Activated T-cell treated with anti-CD3 and anti-CD28 coated beads, Interleukin-2, amount 50 U/mL, for 4 hours (primary cell): ENCODE measurements around the gene WNT7A. TPM values are rescaled to one million over a fixed set of nuclear protein-coding genes. Genes with fewer than 3 reads are reported as not detected.

Experiments used
- ATAC-seq, 2 donors: fragments of 200-7000 bp; cut with Tn5 transposase; one replicate each; pipeline ENCODE4 v1.10.0; 2021
- DNase-seq: peaks from one replicate; pipeline ENCODE4 v3.0.0-alpha.2; 2020
- H3K27me3 Mint-ChIP-seq: one replicate; pipeline ENCODE4 v1.8.0; 2021; ENCODE audit warnings: low read depth, mixed read lengths
- H3K36me3 Mint-ChIP-seq: one replicate; pipeline ENCODE4 v1.8.0; 2022; ENCODE audit warnings: mixed read lengths; ENCODE audit not compliant: insufficient read depth
- H3K4me1 Mint-ChIP-seq: one replicate; pipeline ENCODE4 v1.8.0; 2021; ENCODE audit warnings: low read depth, mixed read lengths
- H3K4me3 Mint-ChIP-seq: one replicate; pipeline ENCODE4 v1.8.0; 2021; ENCODE audit warnings: mild to moderate bottlenecking, moderate library complexity, mixed read lengths
- H3K9me3 Mint-ChIP-seq: one replicate; pipeline ENCODE4 v1.8.0; 2021; ENCODE audit warnings: mixed read lengths
- total RNA-seq, 3 donors: library from RNA; stranded (reverse); gene quantifications; one replicate each; pipeline ENCODE4 v1.2.1, GENCODE V29; 2021

Gene WNT7A
- total RNA-seq, 3 donors from 2014 or later = 0.08 to 0.24 (median 0.10) TPM

- Mint-ChIP-seq H3K36me3 (no peaks in the 10 kb centered on the region), H3K27me3 (no peaks in the 10 kb centered on the region), H3K4me3 (no peak overlapping the region), H3K9me3 (no peaks in the 10 kb centered on the region), H3K4me1 (peaks cover 33% of the 10 kb centered on the region)
- no peak for ATAC-seq
- DNase-seq = no peak
Observed at GRCh38 chr3:13891017-13891392, 11.1 kb upstream of the WNT7A start.

GRCh38 chr3:13890377-13891016 lies 10.6 kb upstream of the WNT7A start:
- Mint-ChIP-seq H3K36me3 (no peaks in the 10 kb centered on the region), H3K27me3 (no peaks in the 10 kb centered on the region), H3K4me1 (peaks cover 32% of the 10 kb centered on the region), H3K9me3 (no peaks in the 10 kb centered on the region), H3K4me3 (no peak overlapping the region)
- ATAC-seq (no peak), DNase-seq (peak; percentile 25)

GRCh38 chr3:13888576-13888975 lies 8.7 kb upstream of the WNT7A start:
- no peak for ATAC-seq
- H3K9me3 Mint-ChIP-seq = no peaks in the 10 kb centered on the region
- H3K4me1 Mint-ChIP-seq = peaks cover 24% of the 10 kb centered on the region
- no peak overlapping the region for H3K4me3 Mint-ChIP-seq
- no peaks in the 10 kb centered on the region for H3K36me3 Mint-ChIP-seq
- no peak for DNase-seq
- H3K27me3 Mint-ChIP-seq = peaks cover 10% of the 10 kb centered on the region

GRCh38 chr3:13887495-13888300 lies 7.8 kb upstream of the WNT7A start:
- H3K9me3 Mint-ChIP-seq = no peaks in the 10 kb centered on the region
- ATAC-seq (no peak), DNase-seq (no peak)
- H3K27me3 Mint-ChIP-seq = peaks cover 13% of the 10 kb centered on the region
- no peak overlapping the region for H3K4me3 Mint-ChIP-seq
- no peaks in the 10 kb centered on the region for H3K36me3 Mint-ChIP-seq
- peaks cover 24% of the 10 kb centered on the region for H3K4me1 Mint-ChIP-seq

- no peak overlapping the region for H3K4me3 Mint-ChIP-seq
- ATAC-seq (no peak), DNase-seq (no peak)
- no peaks in the 10 kb centered on the region for H3K9me3 Mint-ChIP-seq
- H3K36me3 Mint-ChIP-seq = no peaks in the 10 kb centered on the region
- H3K4me1 Mint-ChIP-seq = peaks cover 22% of the 10 kb centered on the region
- peaks cover 17% of the 10 kb centered on the region for H3K27me3 Mint-ChIP-seq
Observed at GRCh38 chr3:13886593-13887129, 6.8 kb upstream of the WNT7A start.

GRCh38 chr3:13885704-13886010 lies 5.8 kb upstream of the WNT7A start:
- DNase-seq = no peak
- Mint-ChIP-seq H3K4me1 (peaks cover 13% of the 10 kb centered on the region), H3K27me3 (peaks cover 26% of the 10 kb centered on the region), H3K4me3 (no peak overlapping the region), H3K9me3 (no peaks in the 10 kb centered on the region), H3K36me3 (no peaks in the 10 kb centered on the region)
- ATAC-seq = no peak

GRCh38 chr3:13884851-13885703 lies 5.2 kb upstream of the WNT7A start:
- Mint-ChIP-seq H3K9me3 (no peaks in the 10 kb centered on the region), H3K4me1 (peaks cover 7% of the 10 kb centered on the region), H3K4me3 (no peak overlapping the region), H3K27me3 (peaks cover 26% of the 10 kb centered on the region), H3K36me3 (no peaks in the 10 kb centered on the region)
- peak; percentile 58 to 64 for ATAC-seq
- DNase-seq = peak; percentile 72

- Mint-ChIP-seq H3K27me3 (peaks cover 26% of the 10 kb centered on the region), H3K36me3 (no peaks in the 10 kb centered on the region), H3K4me1 (peaks cover 8% of the 10 kb centered on the region), H3K4me3 (no peak overlapping the region), H3K9me3 (no peaks in the 10 kb centered on the region)
- DNase-seq (no peak), ATAC-seq (no peak)
Observed at GRCh38 chr3:13883681-13884080, 3.8 kb upstream of the WNT7A start.

- ATAC-seq = no peak
- H3K36me3 Mint-ChIP-seq = no peaks in the 10 kb centered on the region
- no peak overlapping the region for H3K4me3 Mint-ChIP-seq
Observed at GRCh38 chr3:13882876-13883275, 3.0 kb upstream of the WNT7A start.

GRCh38 chr3:13881536-13882410 lies 1.9 kb upstream of the WNT7A start:
- no peaks in the 10 kb centered on the region for H3K9me3 Mint-ChIP-seq
- ATAC-seq (no peak), DNase-seq (no peak)
- no peaks in the 10 kb centered on the region for H3K36me3 Mint-ChIP-seq
- peaks cover 33% of the 10 kb centered on the region for H3K27me3 Mint-ChIP-seq
- peaks cover 12% of the 10 kb centered on the region for H3K4me1 Mint-ChIP-seq
- H3K4me3 Mint-ChIP-seq = no peak overlapping the region

More at GRCh38 chr3:13882876-13883275, 3.0 kb upstream of the WNT7A start:
- H3K9me3 Mint-ChIP-seq = no peaks in the 10 kb centered on the region
- H3K4me1 Mint-ChIP-seq = peaks cover 10% of the 10 kb centered on the region
- peaks cover 30% of the 10 kb centered on the region for H3K27me3 Mint-ChIP-seq
- no peak for DNase-seq

- ATAC-seq = no peak
- Mint-ChIP-seq H3K9me3 (no peaks in the 10 kb centered on the region), H3K36me3 (no peaks in the 10 kb centered on the region), H3K4me3 (peak overlapping the region; percentile 59), H3K4me1 (peaks cover 12% of the 10 kb centered on the region), H3K27me3 (peaks cover 33% of the 10 kb centered on the region)
- DNase-seq = no peak
Observed at GRCh38 chr3:13880811-13881156, 913 bp upstream of the WNT7A start.

- peak overlapping the region; percentile 81 for H3K4me3 Mint-ChIP-seq
Observed at GRCh38 chr3:13879102-13879945, 547 bp downstream of the WNT7A start.

More at GRCh38 chr3:13879102-13879945, 547 bp downstream of the WNT7A start:
- no peaks in the 10 kb centered on the region for H3K9me3 Mint-ChIP-seq
- H3K4me1 Mint-ChIP-seq = peaks cover 10% of the 10 kb centered on the region
- peak; percentile 18 for DNase-seq
- no peaks in the 10 kb centered on the region for H3K36me3 Mint-ChIP-seq
- ATAC-seq = peak; percentile 42 to 48
- peaks cover 31% of the 10 kb centered on the region for H3K27me3 Mint-ChIP-seq
